Sigmoid colon (tissue), 4 donors: Measurements from ENCODE around the gene NFATC1.
A peak's percentile ranks its signal among the peaks of the same experiment; 100 is the strongest.

ENCODE experiments used
- CTCF ChIP-seq, 4 experiments: fragments of 450-650 bp in 3 of 4; fragments of 200-600 bp in 1 of 4; IDR thresholded peaks; one replicate each; pipeline ENCODE4 v1.5.1; 2016 to 2019; ENCODE audit warnings: antibody characterized with exemption in 4 of 4, mild to moderate bottlenecking in 3 of 4, moderate library complexity in 2 of 4
- EP300 ChIP-seq, 4 donors: sonication (generic); formaldehyde crosslinking; IDR thresholded peaks; one replicate each; pipeline ENCODE4 v1.6.1; 2017; ENCODE audit warnings: antibody characterized with exemption in 4 of 4
- POLR2A ChIP-seq, 2 donors: fragments of 450-650 bp; IDR thresholded peaks; one replicate each; pipeline ENCODE4 v1.6.1; 2016; ENCODE audit warnings: antibody characterized with exemption in 2 of 2, mild to moderate bottlenecking in 2 of 2, moderate library complexity in 2 of 2
- POLR2AphosphoS5 ChIP-seq, 4 donors: sonication (generic); formaldehyde crosslinking; IDR thresholded peaks; one replicate each; pipeline ENCODE4 v1.6.1; 2017; ENCODE audit warnings: antibody characterized with exemption in 4 of 4

GRCh38 chr18:79396431-79397246, 909 bp downstream of the NFATC1 start:
- no peak for TF ChIP-seq POLR2AphosphoS5 (IDR thresholded peaks at IDR 0.05)
- peak in 1 of 4 experiments; percentile 21 for TF ChIP-seq CTCF (IDR thresholded peaks at IDR 0.05)
- no peak for TF ChIP-seq POLR2A (IDR thresholded peaks at IDR 0.05)
- no peak for TF ChIP-seq EP300 (IDR thresholded peaks at IDR 0.05)
